Fibroblast of skin of left quadriceps (primary cell): Measurements from ENCODE around the gene TTC28.
"Not testable (repeated sequence)": the region's sequence is repeated elsewhere in the genome, so short reads cannot be mapped to it uniquely, and the experiment has no call there.

Experiments
- DNase-seq, 2 experiments: peaks; one replicate each; pipeline ENCODE4 v3.0.0-alpha.2; 2013; ENCODE audit warnings: low read depth in 2 of 2

The TTC28 gene

GRCh38 chr22:28560743-28561101 is 118.9 kb downstream of the TTC28 start:
- DNase-seq, result not testable (repeated sequence)

- DNase-seq, result peak; percentile 31 to 46
Observed at GRCh38 chr22:28560046-28560742, 119.4 kb downstream of the TTC28 start.

- DNase-seq, result no peak
Observed at GRCh38 chr22:28557184-28557583, 122.5 kb downstream of the TTC28 start.

- DNase-seq, result not testable (repeated sequence)
Observed at GRCh38 chr22:28553108-28553866, 126.4 kb downstream of the TTC28 start.

- no peak for DNase-seq
Observed at GRCh38 chr22:28548406-28548805, 131.2 kb downstream of the TTC28 start.

GRCh38 chr22:28547132-28547842 is 132.4 kb downstream of the TTC28 start:
- peak; percentile 93 to 94 for DNase-seq

- no peak for DNase-seq
Observed at GRCh38 chr22:28544431-28544868, 135.2 kb downstream of the TTC28 start.

- no peak for DNase-seq
Observed at GRCh38 chr22:28542980-28543621, 136.5 kb downstream of the TTC28 start.

GRCh38 chr22:28541137-28541536 is 138.5 kb downstream of the TTC28 start:
- DNase-seq, result no peak

GRCh38 chr22:28538922-28539321 is 140.7 kb downstream of the TTC28 start:
- DNase-seq, result no peak

- DNase-seq, result not testable (repeated sequence)
Observed at GRCh38 chr22:28530565-28530964, 149.1 kb downstream of the TTC28 start.

- not testable (repeated sequence) for DNase-seq
Observed at GRCh38 chr22:28529144-28529543, 150.5 kb downstream of the TTC28 start.

- no peak for DNase-seq
Observed at GRCh38 chr22:28521451-28521850, 158.2 kb downstream of the TTC28 start.

GRCh38 chr22:28514321-28514821 is 165.3 kb downstream of the TTC28 start:
- peak; percentile 9 to 10 for DNase-seq

GRCh38 chr22:28512387-28512786 is 167.3 kb downstream of the TTC28 start:
- DNase-seq, result not testable (repeated sequence)

- no peak for DNase-seq
Observed at GRCh38 chr22:28507896-28508295, 171.7 kb downstream of the TTC28 start.

- no peak for DNase-seq
Observed at GRCh38 chr22:28506150-28506535, 173.5 kb downstream of the TTC28 start.

- DNase-seq, result no peak
Observed at GRCh38 chr22:28505416-28506149, 174.1 kb downstream of the TTC28 start.

GRCh38 chr22:28500006-28500405 is 179.6 kb downstream of the TTC28 start:
- DNase-seq, result no peak

- DNase-seq, result no peak
Observed at GRCh38 chr22:28498044-28498443, 181.6 kb downstream of the TTC28 start.

GRCh38 chr22:28497188-28497587 is 182.5 kb downstream of the TTC28 start:
- no peak for DNase-seq
